ENCODE measurements around the gene RRAS2.

The RRAS2 gene

GRCh38 chr11:14334192-14334591 is 24.8 kb downstream of the RRAS2 start:
- Histone ChIP-seq H3K9ac (ENCODE audit: low read depth, low read length) (no peak overlapping the region), H3K36me3 (ENCODE audit: control insufficient read depth, insufficient read depth, low read length) (no peaks in the 10 kb centered on the region), H3K9me3 (ENCODE audit: control insufficient read depth, insufficient read depth, low read length) (no peaks in the 10 kb centered on the region), H3K27me3 (ENCODE audit: control insufficient read depth, insufficient read depth, low read length) (no peaks in the 10 kb centered on the region), H3K4me3 (ENCODE audit: low read depth, low read length) (no peak overlapping the region), H3K4me1 (ENCODE audit: control insufficient read depth, insufficient read depth, low read length) (peaks cover 50% of the 10 kb centered on the region)

GRCh38 chr11:14331476-14332136 is 27.4 kb downstream of the RRAS2 start:
- no peaks in the 10 kb centered on the region for H3K9me3 ChIP-seq (ENCODE audit: control insufficient read depth, insufficient read depth, low read length)
- no peaks in the 10 kb centered on the region for H3K36me3 ChIP-seq (ENCODE audit: control insufficient read depth, insufficient read depth, low read length)
- peaks cover 35% of the 10 kb centered on the region for H3K4me1 ChIP-seq (ENCODE audit: control insufficient read depth, insufficient read depth, low read length)
- no peaks in the 10 kb centered on the region for H3K27me3 ChIP-seq (ENCODE audit: control insufficient read depth, insufficient read depth, low read length)
- no peak overlapping the region for H3K4me3 ChIP-seq (ENCODE audit: low read depth, low read length)
- no peak overlapping the region for H3K9ac ChIP-seq (ENCODE audit: low read depth, low read length)

GRCh38 chr11:14330881-14331280 is 28.1 kb downstream of the RRAS2 start:
- Histone ChIP-seq H3K36me3 (ENCODE audit: control insufficient read depth, insufficient read depth, low read length) (no peaks in the 10 kb centered on the region), H3K4me1 (ENCODE audit: control insufficient read depth, insufficient read depth, low read length) (peaks cover 32% of the 10 kb centered on the region), H3K9ac (ENCODE audit: low read depth, low read length) (no peak overlapping the region), H3K4me3 (ENCODE audit: low read depth, low read length) (no peak overlapping the region), H3K9me3 (ENCODE audit: control insufficient read depth, insufficient read depth, low read length) (no peaks in the 10 kb centered on the region), H3K27me3 (ENCODE audit: control insufficient read depth, insufficient read depth, low read length) (no peaks in the 10 kb centered on the region)

- Histone ChIP-seq H3K36me3 (ENCODE audit: control insufficient read depth, insufficient read depth, low read length) (no peaks in the 10 kb centered on the region), H3K4me3 (ENCODE audit: low read depth, low read length) (no peak overlapping the region), H3K9me3 (ENCODE audit: control insufficient read depth, insufficient read depth, low read length) (no peaks in the 10 kb centered on the region), H3K27me3 (ENCODE audit: control insufficient read depth, insufficient read depth, low read length) (no peaks in the 10 kb centered on the region), H3K9ac (ENCODE audit: low read depth, low read length) (no peak overlapping the region), H3K4me1 (ENCODE audit: control insufficient read depth, insufficient read depth, low read length) (peaks cover 23% of the 10 kb centered on the region)
Observed at GRCh38 chr11:14329702-14330101, 29.3 kb downstream of the RRAS2 start.

- H3K4me1 ChIP-seq (ENCODE audit: control insufficient read depth, insufficient read depth, low read length), result peaks cover 20% of the 10 kb centered on the region
- H3K27me3 ChIP-seq (ENCODE audit: control insufficient read depth, insufficient read depth, low read length), result no peaks in the 10 kb centered on the region
- H3K36me3 ChIP-seq (ENCODE audit: control insufficient read depth, insufficient read depth, low read length), result no peaks in the 10 kb centered on the region
- H3K9ac ChIP-seq (ENCODE audit: low read depth, low read length), result no peak overlapping the region
- no peak overlapping the region for H3K4me3 ChIP-seq (ENCODE audit: low read depth, low read length)
- H3K9me3 ChIP-seq (ENCODE audit: control insufficient read depth, insufficient read depth, low read length), result no peaks in the 10 kb centered on the region
Observed at GRCh38 chr11:14327116-14327515, 31.9 kb downstream of the RRAS2 start.

- Histone ChIP-seq H3K4me1 (ENCODE audit: control insufficient read depth, insufficient read depth, low read length) (peaks cover 16% of the 10 kb centered on the region), H3K4me3 (ENCODE audit: low read depth, low read length) (no peak overlapping the region), H3K9ac (ENCODE audit: low read depth, low read length) (no peak overlapping the region), H3K36me3 (ENCODE audit: control insufficient read depth, insufficient read depth, low read length) (no peaks in the 10 kb centered on the region), H3K9me3 (ENCODE audit: control insufficient read depth, insufficient read depth, low read length) (no peaks in the 10 kb centered on the region), H3K27me3 (ENCODE audit: control insufficient read depth, insufficient read depth, low read length) (no peaks in the 10 kb centered on the region)
Observed at GRCh38 chr11:14323118-14323676, 35.8 kb downstream of the RRAS2 start.

- H3K9me3 ChIP-seq (ENCODE audit: control insufficient read depth, insufficient read depth, low read length), result no peaks in the 10 kb centered on the region
- H3K9ac ChIP-seq (ENCODE audit: low read depth, low read length), result no peak overlapping the region
- H3K36me3 ChIP-seq (ENCODE audit: control insufficient read depth, insufficient read depth, low read length), result no peaks in the 10 kb centered on the region
- H3K4me1 ChIP-seq (ENCODE audit: control insufficient read depth, insufficient read depth, low read length), result peaks cover 16% of the 10 kb centered on the region
- no peaks in the 10 kb centered on the region for H3K27me3 ChIP-seq (ENCODE audit: control insufficient read depth, insufficient read depth, low read length)
- no peak overlapping the region for H3K4me3 ChIP-seq (ENCODE audit: low read depth, low read length)
Observed at GRCh38 chr11:14322510-14322909, 36.5 kb downstream of the RRAS2 start.

- Histone ChIP-seq H3K27me3 (ENCODE audit: control insufficient read depth, insufficient read depth, low read length) (no peaks in the 10 kb centered on the region), H3K9ac (ENCODE audit: low read depth, low read length) (no peak overlapping the region), H3K9me3 (ENCODE audit: control insufficient read depth, insufficient read depth, low read length) (no peaks in the 10 kb centered on the region), H3K4me1 (ENCODE audit: control insufficient read depth, insufficient read depth, low read length) (peaks cover 7% of the 10 kb centered on the region), H3K4me3 (ENCODE audit: low read depth, low read length) (no peak overlapping the region), H3K36me3 (ENCODE audit: control insufficient read depth, insufficient read depth, low read length) (no peaks in the 10 kb centered on the region)
Observed at GRCh38 chr11:14320020-14320419, 39.0 kb downstream of the RRAS2 start.

- Histone ChIP-seq H3K4me1 (ENCODE audit: control insufficient read depth, insufficient read depth, low read length) (peaks cover 10% of the 10 kb centered on the region), H3K27me3 (ENCODE audit: control insufficient read depth, insufficient read depth, low read length) (no peaks in the 10 kb centered on the region), H3K9me3 (ENCODE audit: control insufficient read depth, insufficient read depth, low read length) (no peaks in the 10 kb centered on the region), H3K36me3 (ENCODE audit: control insufficient read depth, insufficient read depth, low read length) (no peaks in the 10 kb centered on the region), H3K4me3 (ENCODE audit: low read depth, low read length) (no peak overlapping the region), H3K9ac (ENCODE audit: low read depth, low read length) (no peak overlapping the region)
Observed at GRCh38 chr11:14318581-14318981, 40.4 kb downstream of the RRAS2 start.

- Histone ChIP-seq H3K9me3 (ENCODE audit: control insufficient read depth, insufficient read depth, low read length) (no peaks in the 10 kb centered on the region), H3K36me3 (ENCODE audit: control insufficient read depth, insufficient read depth, low read length) (no peaks in the 10 kb centered on the region), H3K4me1 (ENCODE audit: control insufficient read depth, insufficient read depth, low read length) (peaks cover 14% of the 10 kb centered on the region), H3K27me3 (ENCODE audit: control insufficient read depth, insufficient read depth, low read length) (no peaks in the 10 kb centered on the region), H3K9ac (ENCODE audit: low read depth, low read length) (no peak overlapping the region), H3K4me3 (ENCODE audit: low read depth, low read length) (no peak overlapping the region)
Observed at GRCh38 chr11:14317659-14318325, 41.2 kb downstream of the RRAS2 start.

GRCh38 chr11:14315130-14315529 is 43.9 kb downstream of the RRAS2 start:
- Histone ChIP-seq H3K9ac (ENCODE audit: low read depth, low read length) (no peak overlapping the region), H3K27me3 (ENCODE audit: control insufficient read depth, insufficient read depth, low read length) (no peaks in the 10 kb centered on the region), H3K4me3 (ENCODE audit: low read depth, low read length) (no peak overlapping the region), H3K4me1 (ENCODE audit: control insufficient read depth, insufficient read depth, low read length) (peaks cover 24% of the 10 kb centered on the region), H3K9me3 (ENCODE audit: control insufficient read depth, insufficient read depth, low read length) (no peaks in the 10 kb centered on the region), H3K36me3 (ENCODE audit: control insufficient read depth, insufficient read depth, low read length) (no peaks in the 10 kb centered on the region)

GRCh38 chr11:14314127-14314526 is 44.9 kb downstream of the RRAS2 start:
- H3K4me1 ChIP-seq (ENCODE audit: control insufficient read depth, insufficient read depth, low read length), result peaks cover 27% of the 10 kb centered on the region
- H3K27me3 ChIP-seq (ENCODE audit: control insufficient read depth, insufficient read depth, low read length), result no peaks in the 10 kb centered on the region
- no peak overlapping the region for H3K9ac ChIP-seq (ENCODE audit: low read depth, low read length)
- no peaks in the 10 kb centered on the region for H3K36me3 ChIP-seq (ENCODE audit: control insufficient read depth, insufficient read depth, low read length)
- H3K9me3 ChIP-seq (ENCODE audit: control insufficient read depth, insufficient read depth, low read length), result no peaks in the 10 kb centered on the region
- no peak overlapping the region for H3K4me3 ChIP-seq (ENCODE audit: low read depth, low read length)

Data from iPS-15b (cell line).